Suprapubic skin (tissue), 4 donors: ENCODE data around the gene CPOX. TPM values are rescaled to one million over a fixed set of nuclear protein-coding genes. Genes with fewer than 3 reads are reported as not detected.

ENCODE experiments used
- DNase-seq, 2 donors: peaks; one replicate each; pipeline ENCODE4 v3.0.0-alpha.2; 2019; ENCODE audit warnings: low spot score in 2 of 2
- H3K27ac ChIP-seq: fragments of 200-600 bp; sonication (generic); one replicate; pipeline ENCODE4 v1.5.1; 2019
- H3K27me3 ChIP-seq: fragments of 200-600 bp; sonication (generic); one replicate; pipeline ENCODE4 v1.5.1; 2019
- H3K36me3 ChIP-seq: fragments of 200-600 bp; sonication (generic); one replicate; pipeline ENCODE4 v1.5.1; 2019
- H3K4me1 ChIP-seq: fragments of 200-600 bp; sonication (generic); one replicate; pipeline ENCODE4 v1.5.1; 2019
- H3K4me3 ChIP-seq: fragments of 200-600 bp; sonication (generic); one replicate; pipeline ENCODE4 v1.5.1; 2019; ENCODE audit warnings: mild to moderate bottlenecking
- H3K9me3 ChIP-seq: fragments of 200-600 bp; sonication (generic); one replicate; pipeline ENCODE4 v1.5.1; 2019
- CTCF ChIP-seq, 2 donors: fragments of 200-600 bp in 1 of 2; fragments of 450-650 bp in 1 of 2; sonication (generic) in 1 of 2; IDR thresholded peaks; one replicate each; pipeline ENCODE4 v1.5.1; 2016 to 2019; ENCODE audit warnings: antibody characterized with exemption in 2 of 2, mild to moderate bottlenecking in 1 of 2, moderate library complexity in 1 of 2
- EP300 ChIP-seq: sonication (generic); formaldehyde crosslinking; IDR thresholded peaks from one replicate; pipeline ENCODE4 v1.6.1; 2017; ENCODE audit warnings: antibody characterized with exemption
- POLR2A ChIP-seq, 2 donors: fragments of 450-650 bp; IDR thresholded peaks; one replicate each; pipeline ENCODE4 v1.6.1; 2017; ENCODE audit warnings: antibody characterized with exemption in 2 of 2, mild to moderate bottlenecking in 2 of 2, moderate library complexity in 2 of 2
- POLR2AphosphoS5 ChIP-seq, 3 donors: sonication (generic); formaldehyde crosslinking; IDR thresholded peaks; one replicate each; pipeline ENCODE4 v1.6.1; 2017; ENCODE audit warnings: antibody characterized with exemption in 3 of 3
- WGBS: methylation state at CpG from one replicate; pipeline ENCODE4 v1.1.5; 2018; 5-methylcytosine and 5-hydroxymethylcytosine counted together
- total RNA-seq, 4 donors: library from RNA; depleted of rRNA; stranded (reverse); fragments of >200 nt; gene quantifications; one replicate each; pipeline ENCODE4 v1.1.0, GENCODE V29; 2016

The CPOX gene
- total RNA-seq, 4 donors from 2014 or later = 13.2 to 41.3 (median 21.7) TPM

- no peaks in the 10 kb centered on the region for H3K27me3 ChIP-seq
- no peaks in the 10 kb centered on the region for H3K36me3 ChIP-seq
- H3K4me1 ChIP-seq = peaks cover 7% of the 10 kb centered on the region
- no peak overlapping the region for H3K27ac ChIP-seq
- H3K4me3 ChIP-seq = no peak overlapping the region
- no peak for DNase-seq
- no peaks in the 10 kb centered on the region for H3K9me3 ChIP-seq
- WGBS = 91% methylated on average over 2 of the region's 2 CpGs
- TF ChIP-seq EP300 (no peak), POLR2AphosphoS5 (IDR thresholded peaks at IDR 0.05) (no peak), CTCF (IDR thresholded peaks at IDR 0.05) (no peak), POLR2A (IDR thresholded peaks at IDR 0.05) (no peak)
Measured at GRCh38 chr3:98608029-98608428, 14.6 kb upstream of the CPOX start.

GRCh38 chr3:98603580-98603979 is 10.2 kb upstream of the CPOX start:
- Histone ChIP-seq H3K36me3 (no peaks in the 10 kb centered on the region), H3K27ac (no peak overlapping the region), H3K27me3 (no peaks in the 10 kb centered on the region), H3K4me1 (no peaks in the 10 kb centered on the region), H3K9me3 (no peaks in the 10 kb centered on the region), H3K4me3 (no peak overlapping the region)
- no peak for DNase-seq
- TF ChIP-seq CTCF (IDR thresholded peaks at IDR 0.05) = no peak
- no peak for TF ChIP-seq EP300
- no peak for TF ChIP-seq POLR2AphosphoS5 (IDR thresholded peaks at IDR 0.05)
- TF ChIP-seq POLR2A (IDR thresholded peaks at IDR 0.05) = no peak

GRCh38 chr3:98602078-98602678 is 8.8 kb upstream of the CPOX start:
- WGBS = 10% methylated on average over 4 of the region's 4 CpGs
- no peaks in the 10 kb centered on the region for H3K36me3 ChIP-seq
- no peak for DNase-seq

GRCh38 chr3:98601180-98601579 is 7.8 kb upstream of the CPOX start:
- H3K27me3 ChIP-seq = no peaks in the 10 kb centered on the region
- no peak for DNase-seq
- no peaks in the 10 kb centered on the region for H3K36me3 ChIP-seq
- no peaks in the 10 kb centered on the region for H3K4me1 ChIP-seq
- no peak for TF ChIP-seq POLR2AphosphoS5 (IDR thresholded peaks at IDR 0.05)
- no peak for TF ChIP-seq EP300
- TF ChIP-seq CTCF (IDR thresholded peaks at IDR 0.05) = no peak
- no peak for TF ChIP-seq POLR2A (IDR thresholded peaks at IDR 0.05)
- no peak overlapping the region for H3K27ac ChIP-seq
- 81% methylated on average over 2 of the region's 2 CpGs for WGBS
- no peaks in the 10 kb centered on the region for H3K9me3 ChIP-seq
- no peak overlapping the region for H3K4me3 ChIP-seq

More at GRCh38 chr3:98602078-98602678, 8.8 kb upstream of the CPOX start:
- Histone ChIP-seq H3K9me3 (no peaks in the 10 kb centered on the region), H3K4me3 (no peak overlapping the region), H3K27me3 (no peaks in the 10 kb centered on the region), H3K27ac (no peak overlapping the region), H3K4me1 (no peaks in the 10 kb centered on the region)
- TF ChIP-seq CTCF (IDR thresholded peaks at IDR 0.05) (peak; percentile 42 to 53), POLR2A (IDR thresholded peaks at IDR 0.05) (no peak), EP300 (no peak), POLR2AphosphoS5 (IDR thresholded peaks at IDR 0.05) (no peak)

- H3K27ac ChIP-seq = no peak overlapping the region
- no peaks in the 10 kb centered on the region for H3K4me1 ChIP-seq
- no peaks in the 10 kb centered on the region for H3K36me3 ChIP-seq
- no peak overlapping the region for H3K4me3 ChIP-seq
- no peak for DNase-seq
- TF ChIP-seq POLR2A (IDR thresholded peaks at IDR 0.05) (no peak), EP300 (no peak), POLR2AphosphoS5 (IDR thresholded peaks at IDR 0.05) (no peak), CTCF (IDR thresholded peaks at IDR 0.05) (no peak)
- WGBS = 85% methylated on average over 4 of the region's 4 CpGs
- no peaks in the 10 kb centered on the region for H3K9me3 ChIP-seq
- H3K27me3 ChIP-seq = no peaks in the 10 kb centered on the region
Measured at GRCh38 chr3:98600412-98601095, 7.1 kb upstream of the CPOX start.
